SK-N-SH treated with all-trans-retinoic acid at 6 μM for 48 hours (cell line): Measurements from ENCODE around the gene PPP2R1B.
A peak's percentile ranks its signal among the peaks of the same experiment; 100 is the strongest.

Source experiments
- ATAC-seq: fragments of 200-7000 bp; cut with Tn5 transposase; 3 replicates; pipeline ENCODE4 v1.9.1; 2020; ENCODE audit warnings: mild to moderate bottlenecking, moderate library complexity
- BACH2 ChIP-seq: fragments of 250-450 bp; sonication (Bioruptor Pico); IDR thresholded peaks from 2 replicates; pipeline ENCODE4 v1.9.0; 2021; ENCODE audit warnings: mild to moderate bottlenecking, borderline replicate concordance
- CSDC2 ChIP-seq: fragments of 250-450 bp; sonication (Bioruptor Pico); IDR thresholded peaks from 2 replicates; pipeline ENCODE4 v1.5.0; 2020; ENCODE audit warnings: mild to moderate bottlenecking, moderate library complexity
- ESRRG ChIP-seq: fragments of 250-450 bp; sonication (Bioruptor Pico); IDR thresholded peaks from 2 replicates; pipeline ENCODE4 v1.6.1; 2021; ENCODE audit warnings: mild to moderate bottlenecking
- GLIS3 ChIP-seq: fragments of 250-450 bp; sonication (Bioruptor Pico); IDR thresholded peaks from 2 replicates; pipeline ENCODE4 v1.5.0; 2020; ENCODE audit warnings: mild to moderate bottlenecking, moderate library complexity
- OSR1 ChIP-seq: fragments of 250-450 bp; sonication (Bioruptor Pico); IDR thresholded peaks from 2 replicates; pipeline ENCODE4 v1.8.0; 2022; ENCODE audit warnings: moderate library complexity, mild to moderate bottlenecking, inconsistent platforms
- PATZ1 ChIP-seq: fragments of 250-450 bp; sonication (Bioruptor Pico); IDR thresholded peaks from 2 replicates; pipeline ENCODE4 v1.8.0; 2020; ENCODE audit warnings: mild to moderate bottlenecking, moderate library complexity, borderline replicate concordance
- PPARA ChIP-seq: fragments of 250-450 bp; sonication (Bioruptor Pico); IDR thresholded peaks from 2 replicates; pipeline ENCODE4 v1.5.0; 2020; ENCODE audit warnings: mild to moderate bottlenecking, borderline replicate concordance
- RARB ChIP-seq: fragments of 250-450 bp; sonication (Bioruptor Pico); IDR thresholded peaks from 2 replicates; pipeline ENCODE4 v1.8.0; 2021; ENCODE audit warnings: mild to moderate bottlenecking, moderate library complexity
- SNAI2 ChIP-seq: fragments of 250-450 bp; sonication (Bioruptor Pico); IDR thresholded peaks from 2 replicates; pipeline ENCODE4 v1.5.0; 2020; ENCODE audit warnings: mild to moderate bottlenecking, moderate library complexity
- TCF4 ChIP-seq: fragments of 250-450 bp; sonication (Bioruptor Pico); IDR thresholded peaks from 2 replicates; pipeline ENCODE4 v1.8.0; 2021; ENCODE audit warnings: mild to moderate bottlenecking, moderate library complexity, borderline replicate concordance
- TOX ChIP-seq: fragments of 250-450 bp; sonication (Bioruptor Pico); IDR thresholded peaks from 2 replicates; pipeline ENCODE4 v1.8.0; 2021; ENCODE audit warnings: mild to moderate bottlenecking, moderate library complexity, borderline replicate concordance
- ZC3H10 ChIP-seq: fragments of 250-450 bp; sonication (Bioruptor Pico); IDR thresholded peaks from 2 replicates; pipeline ENCODE4 v1.5.1; 2021; ENCODE audit warnings: mild to moderate bottlenecking, moderate library complexity
- ZFP3 ChIP-seq: fragments of 250-450 bp; sonication (Bioruptor Pico); IDR thresholded peaks from 2 replicates; pipeline ENCODE4 v1.5.0; 2020; ENCODE audit warnings: mild to moderate bottlenecking, moderate library complexity
- ZFP30 ChIP-seq: fragments of 450-650 bp; formaldehyde crosslinking; IDR thresholded peaks from 2 replicates; pipeline ENCODE4 v1.5.0; 2022; ENCODE audit warnings: mild to moderate bottlenecking, moderate library complexity
- ZNF565 ChIP-seq: fragments of 450-650 bp; formaldehyde crosslinking; conservative IDR thresholded peaks from 2 replicates; pipeline ENCODE4 v1.5.0; 2020; ENCODE audit warnings: low read depth, mild to moderate bottlenecking, moderate library complexity
- ZNF70 ChIP-seq: fragments of 450-650 bp; formaldehyde crosslinking; IDR thresholded peaks from 2 replicates; pipeline ENCODE4 v1.5.0; 2020; ENCODE audit warnings: mild to moderate bottlenecking, moderate library complexity
- ZNF8 ChIP-seq: fragments of 450-650 bp; formaldehyde crosslinking; IDR thresholded peaks from 2 replicates; pipeline ENCODE4 v1.5.0; 2020; ENCODE audit warnings: mild to moderate bottlenecking, moderate library complexity
- TF ChIP-seq, protein P1 (sequence below): fragments of 250-450 bp; sonication (Bioruptor Pico); IDR thresholded peaks from 2 replicates; pipeline ENCODE4 v1.5.1; 2020; ENCODE audit warnings: low read depth, mild to moderate bottlenecking, moderate library complexity
- TF ChIP-seq, protein P2 (sequence below): fragments of 250-450 bp; sonication (Bioruptor Pico); IDR thresholded peaks from 2 replicates; pipeline ENCODE4 v1.5.1; 2021; ENCODE audit warnings: mild to moderate bottlenecking, moderate library complexity
- TF ChIP-seq, protein P3 (sequence below): fragments of 250-450 bp; sonication (Bioruptor Pico); IDR thresholded peaks from 2 replicates; pipeline ENCODE4 v1.8.0; 2021; ENCODE audit warnings: low read depth, mild to moderate bottlenecking, moderate library complexity, borderline replicate concordance
- TF ChIP-seq, protein P4 (sequence below): fragments of 250-450 bp; sonication (Bioruptor Pico); IDR thresholded peaks from 2 replicates; pipeline ENCODE4 v1.5.0; 2020; ENCODE audit warnings: mild to moderate bottlenecking, moderate library complexity

PPP2R1B gene

DNA sequence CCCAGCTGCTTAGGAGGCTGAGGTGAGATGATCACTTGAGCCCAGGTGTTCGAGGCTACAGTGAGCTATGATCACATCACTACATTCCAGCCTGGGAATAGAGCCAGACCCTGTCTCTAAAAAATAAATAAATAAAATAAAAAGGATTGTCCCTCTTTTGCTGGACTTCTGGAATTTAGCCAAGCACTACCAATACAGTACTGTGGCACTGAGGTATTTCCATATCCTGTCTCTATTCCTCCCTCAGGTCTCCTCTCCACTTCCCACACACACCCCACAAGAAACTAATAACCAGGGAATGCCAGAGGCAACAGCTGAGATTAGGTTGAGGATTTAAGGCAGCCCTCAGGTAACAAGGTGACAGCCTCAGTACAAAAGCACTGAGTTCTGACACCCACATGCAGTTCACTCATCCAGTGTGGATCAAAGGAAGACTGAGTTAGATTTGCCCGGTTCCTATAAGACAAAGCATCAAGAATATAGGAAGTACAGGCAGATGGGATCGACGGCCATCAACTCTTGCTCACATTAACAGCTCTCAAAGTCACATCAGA, 4.5 kb upstream of the PPP2R1B start:
- TF ChIP-seq CSDC2 (CRISPR knock-in tag) (no peak), ZC3H10 (CRISPR knock-in tag) (no peak), ESRRG (CRISPR knock-in tag) (no peak), ZFP3 (no peak), PATZ1 (CRISPR knock-in tag) (no peak), ZNF8 (no peak), BACH2 (no peak), PPARA (CRISPR knock-in tag) (no peak), ZNF70 (CRISPR knock-in tag) (no peak), TOX (CRISPR knock-in tag) (no peak), GLIS3 (no peak), TCF4 (no peak), SNAI2 (no peak), ZNF565 (no peak), ZFP30 (CRISPR knock-in tag) (no peak)
- TF ChIP-seq, protein P1, sequence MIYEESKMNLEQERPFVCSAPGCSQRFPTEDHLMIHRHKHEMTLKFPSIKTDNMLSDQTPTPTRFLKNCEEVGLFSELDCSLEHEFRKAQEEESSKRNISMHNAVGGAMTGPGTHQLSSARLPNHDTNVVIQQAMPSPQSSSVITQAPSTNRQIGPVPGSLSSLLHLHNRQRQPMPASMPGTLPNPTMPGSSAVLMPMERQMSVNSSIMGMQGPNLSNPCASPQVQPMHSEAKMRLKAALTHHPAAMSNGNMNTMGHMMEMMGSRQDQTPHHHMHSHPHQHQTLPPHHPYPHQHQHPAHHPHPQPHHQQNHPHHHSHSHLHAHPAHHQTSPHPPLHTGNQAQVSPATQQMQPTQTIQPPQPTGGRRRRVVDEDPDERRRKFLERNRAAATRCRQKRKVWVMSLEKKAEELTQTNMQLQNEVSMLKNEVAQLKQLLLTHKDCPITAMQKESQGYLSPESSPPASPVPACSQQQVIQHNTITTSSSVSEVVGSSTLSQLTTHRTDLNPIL (CRISPR knock-in tag): no peak
- TF ChIP-seq, protein P2, sequence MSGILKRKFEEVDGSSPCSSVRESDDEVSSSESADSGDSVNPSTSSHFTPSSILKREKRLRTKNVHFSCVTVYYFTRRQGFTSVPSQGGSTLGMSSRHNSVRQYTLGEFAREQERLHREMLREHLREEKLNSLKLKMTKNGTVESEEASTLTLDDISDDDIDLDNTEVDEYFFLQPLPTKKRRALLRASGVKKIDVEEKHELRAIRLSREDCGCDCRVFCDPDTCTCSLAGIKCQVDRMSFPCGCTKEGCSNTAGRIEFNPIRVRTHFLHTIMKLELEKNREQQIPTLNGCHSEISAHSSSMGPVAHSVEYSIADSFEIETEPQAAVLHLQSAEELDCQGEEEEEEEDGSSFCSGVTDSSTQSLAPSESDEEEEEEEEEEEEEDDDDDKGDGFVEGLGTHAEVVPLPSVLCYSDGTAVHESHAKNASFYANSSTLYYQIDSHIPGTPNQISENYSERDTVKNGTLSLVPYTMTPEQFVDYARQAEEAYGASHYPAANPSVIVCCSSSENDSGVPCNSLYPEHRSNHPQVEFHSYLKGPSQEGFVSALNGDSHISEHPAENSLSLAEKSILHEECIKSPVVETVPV (CRISPR knock-in tag): no peak
- TF ChIP-seq, protein P3, sequence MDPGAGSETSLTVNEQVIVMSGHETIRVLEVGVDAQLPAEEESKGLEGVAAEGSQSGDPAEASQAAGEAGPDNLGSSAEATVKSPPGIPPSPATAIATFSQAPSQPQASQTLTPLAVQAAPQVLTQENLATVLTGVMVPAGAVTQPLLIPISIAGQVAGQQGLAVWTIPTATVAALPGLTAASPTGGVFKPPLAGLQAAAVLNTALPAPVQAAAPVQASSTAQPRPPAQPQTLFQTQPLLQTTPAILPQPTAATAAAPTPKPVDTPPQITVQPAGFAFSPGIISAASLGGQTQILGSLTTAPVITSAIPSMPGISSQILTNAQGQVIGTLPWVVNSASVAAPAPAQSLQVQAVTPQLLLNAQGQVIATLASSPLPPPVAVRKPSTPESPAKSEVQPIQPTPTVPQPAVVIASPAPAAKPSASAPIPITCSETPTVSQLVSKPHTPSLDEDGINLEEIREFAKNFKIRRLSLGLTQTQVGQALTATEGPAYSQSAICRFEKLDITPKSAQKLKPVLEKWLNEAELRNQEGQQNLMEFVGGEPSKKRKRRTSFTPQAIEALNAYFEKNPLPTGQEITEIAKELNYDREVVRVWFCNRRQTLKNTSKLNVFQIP (CRISPR knock-in tag): no peak
- ATAC-seq: no peak

- TF ChIP-seq, protein P3 (CRISPR knock-in tag): no peak
- TF ChIP-seq OSR1: no peak
- TF ChIP-seq, protein P1 (CRISPR knock-in tag): no peak
- TF ChIP-seq, protein P4, sequence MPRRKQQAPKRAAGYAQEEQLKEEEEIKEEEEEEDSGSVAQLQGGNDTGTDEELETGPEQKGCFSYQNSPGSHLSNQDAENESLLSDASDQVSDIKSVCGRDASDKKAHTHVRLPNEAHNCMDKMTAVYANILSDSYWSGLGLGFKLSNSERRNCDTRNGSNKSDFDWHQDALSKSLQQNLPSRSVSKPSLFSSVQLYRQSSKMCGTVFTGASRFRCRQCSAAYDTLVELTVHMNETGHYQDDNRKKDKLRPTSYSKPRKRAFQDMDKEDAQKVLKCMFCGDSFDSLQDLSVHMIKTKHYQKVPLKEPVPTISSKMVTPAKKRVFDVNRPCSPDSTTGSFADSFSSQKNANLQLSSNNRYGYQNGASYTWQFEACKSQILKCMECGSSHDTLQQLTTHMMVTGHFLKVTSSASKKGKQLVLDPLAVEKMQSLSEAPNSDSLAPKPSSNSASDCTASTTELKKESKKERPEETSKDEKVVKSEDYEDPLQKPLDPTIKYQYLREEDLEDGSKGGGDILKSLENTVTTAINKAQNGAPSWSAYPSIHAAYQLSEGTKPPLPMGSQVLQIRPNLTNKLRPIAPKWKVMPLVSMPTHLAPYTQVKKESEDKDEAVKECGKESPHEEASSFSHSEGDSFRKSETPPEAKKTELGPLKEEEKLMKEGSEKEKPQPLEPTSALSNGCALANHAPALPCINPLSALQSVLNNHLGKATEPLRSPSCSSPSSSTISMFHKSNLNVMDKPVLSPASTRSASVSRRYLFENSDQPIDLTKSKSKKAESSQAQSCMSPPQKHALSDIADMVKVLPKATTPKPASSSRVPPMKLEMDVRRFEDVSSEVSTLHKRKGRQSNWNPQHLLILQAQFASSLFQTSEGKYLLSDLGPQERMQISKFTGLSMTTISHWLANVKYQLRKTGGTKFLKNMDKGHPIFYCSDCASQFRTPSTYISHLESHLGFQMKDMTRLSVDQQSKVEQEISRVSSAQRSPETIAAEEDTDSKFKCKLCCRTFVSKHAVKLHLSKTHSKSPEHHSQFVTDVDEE: no peak
- TF ChIP-seq, protein P2 (CRISPR knock-in tag): no peak
- TF ChIP-seq ZNF70 (CRISPR knock-in tag): no peak
- no peak for TF ChIP-seq PATZ1 (CRISPR knock-in tag)
- TF ChIP-seq BACH2: no peak
- TF ChIP-seq ZNF565: no peak
- no peak for TF ChIP-seq ZFP3
- no peak for TF ChIP-seq ZC3H10 (CRISPR knock-in tag)
- TF ChIP-seq RARB (CRISPR knock-in tag): no peak
- peak; percentile 58 for ATAC-seq
Measured at GRCh38 chr11:111766834-111767142, 599 bp upstream of the PPP2R1B start.
